GM19463 (cell line): ENCODE measurements around the gene COX19.
"Not testable (repeated sequence)": the region's sequence is repeated elsewhere in the genome, so short reads cannot be mapped to it uniquely, and the experiment has no call there.

Experiments used
- ATAC-seq: cut with Tn5 transposase; IDR thresholded peaks from one replicate; pipeline ENCODE4 v1.9.1; 2021; ENCODE audit warnings: mild to moderate bottlenecking, moderate library complexity; ENCODE audit not compliant: unreplicated experiment

Gene COX19

GRCh38 chr7:949021-949934 lies 26.1 kb downstream of the COX19 start:
- ATAC-seq = no peak

- no peak for ATAC-seq
Measured at GRCh38 chr7:947391-948210, 27.7 kb downstream of the COX19 start.

DNA sequence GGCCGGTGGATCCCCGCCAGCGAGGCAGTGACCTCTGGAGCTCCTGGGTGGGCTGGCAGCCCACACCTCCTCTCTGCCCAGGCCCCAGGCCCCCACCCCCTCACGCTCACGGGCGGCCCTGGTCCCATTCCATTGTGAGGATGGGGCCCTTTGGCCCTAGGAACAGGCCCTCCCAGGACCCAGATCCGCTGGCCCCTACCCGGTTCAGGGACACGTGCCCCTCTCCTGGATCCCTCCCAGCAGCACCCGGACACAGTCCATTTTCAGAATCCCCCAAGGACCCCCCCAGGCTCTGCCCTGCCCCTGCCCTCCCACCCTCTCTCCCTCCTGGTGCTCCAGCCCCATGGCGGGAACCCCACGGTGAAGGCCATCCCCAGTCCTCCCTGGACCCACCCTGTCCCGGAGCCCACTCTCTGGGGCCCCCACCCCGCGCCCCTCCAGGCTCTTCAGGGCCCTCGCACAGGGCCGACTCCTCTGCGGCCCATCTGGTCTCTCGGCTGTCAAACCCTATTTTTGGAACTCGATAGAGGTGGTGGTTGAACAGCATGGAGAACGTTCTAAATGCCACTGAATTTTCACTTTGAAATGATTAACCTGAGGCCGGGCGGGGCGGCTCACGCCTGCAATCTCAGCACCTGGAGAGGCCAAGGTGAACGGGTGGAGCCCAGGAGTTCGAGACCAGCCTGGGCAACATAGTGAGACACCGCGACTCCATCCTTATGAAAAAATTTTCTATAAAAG lies 28.9 kb downstream of the COX19 start:
- no peak for ATAC-seq

- no peak for ATAC-seq
Measured at GRCh38 chr7:945556-946255, 29.6 kb downstream of the COX19 start.

DNA sequence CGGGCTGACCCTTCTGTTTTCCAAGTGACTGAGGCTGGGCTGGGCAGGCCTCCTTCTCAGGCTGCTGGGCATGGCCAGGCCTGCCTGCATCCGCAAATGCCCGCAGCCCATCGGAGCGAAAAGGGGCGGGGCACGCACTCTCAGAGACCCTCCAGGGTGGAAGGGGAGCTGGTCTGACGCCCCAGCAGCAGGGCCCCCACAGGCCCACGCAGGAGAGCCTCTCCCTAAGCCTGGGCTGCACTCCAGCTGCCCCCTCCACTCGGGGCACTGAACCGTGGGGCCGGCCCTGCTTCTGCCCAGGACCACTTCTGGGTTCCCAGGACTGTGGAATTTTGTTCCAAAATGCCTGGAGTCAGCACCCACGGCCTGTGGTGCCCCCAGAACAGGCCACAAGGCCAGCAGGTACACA lies 30.2 kb downstream of the COX19 start:
- no peak for ATAC-seq

- no peak for ATAC-seq
Measured at GRCh38 chr7:944744-945143, 30.6 kb downstream of the COX19 start.

DNA sequence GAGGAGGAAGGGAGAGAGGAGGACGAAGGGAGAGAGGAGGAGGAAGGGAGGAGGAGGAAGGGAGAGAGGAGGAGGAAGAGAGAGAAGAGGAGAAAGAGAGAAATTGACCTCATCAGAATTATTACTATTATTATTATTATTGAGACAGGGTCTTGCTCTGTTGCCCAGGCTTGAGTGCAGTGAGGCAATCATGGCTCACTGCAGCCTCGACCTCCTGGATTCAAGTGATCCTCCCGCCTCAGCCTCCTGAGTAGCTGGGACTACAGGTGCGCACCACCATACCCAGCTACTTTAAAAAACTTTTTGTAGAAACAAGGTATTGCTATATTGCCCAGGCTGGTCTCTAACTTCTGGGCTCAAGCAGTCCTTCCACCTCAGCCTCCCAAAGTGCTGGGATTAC lies 31.6 kb downstream of the COX19 start:
- not testable (repeated sequence) for ATAC-seq

DNA sequence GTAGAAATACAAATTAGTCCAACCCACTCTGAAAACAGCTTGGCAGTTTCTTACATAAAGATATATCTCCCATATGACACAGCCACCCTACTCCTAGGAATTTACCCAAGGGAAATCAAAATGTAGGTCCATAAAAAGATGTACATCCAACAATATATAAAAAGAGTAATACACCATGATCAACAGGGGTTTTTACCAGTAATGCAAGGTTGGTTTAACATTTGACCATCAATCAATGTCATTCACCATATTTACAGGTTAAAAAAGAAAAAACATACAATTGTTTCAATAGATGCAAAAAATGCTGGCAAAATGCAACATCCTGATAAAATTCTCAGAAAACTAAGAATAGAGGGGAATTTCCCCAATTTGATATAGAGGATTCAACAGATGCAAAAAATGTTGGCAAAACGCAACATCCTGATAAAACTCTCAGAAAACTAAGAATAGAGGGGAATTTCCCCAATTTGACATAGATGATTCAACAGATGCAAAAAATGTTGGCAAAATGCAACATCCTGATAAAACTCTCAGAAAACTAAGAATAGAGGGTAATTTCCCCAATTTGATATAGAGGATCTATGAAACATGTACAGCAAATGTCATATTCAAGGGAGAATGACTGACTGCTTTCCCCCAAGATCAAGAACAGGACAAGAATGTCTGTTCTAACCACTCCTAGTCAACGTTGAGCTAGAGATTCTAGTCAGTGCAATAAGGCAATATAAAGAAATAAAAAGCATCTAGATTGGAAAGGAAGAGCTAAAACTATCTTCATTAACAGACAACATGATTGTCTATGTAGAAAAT lies 34.5 kb downstream of the COX19 start:
- ATAC-seq = no peak

GRCh38 chr7:939843-940242 lies 35.5 kb downstream of the COX19 start:
- ATAC-seq = no peak

DNA sequence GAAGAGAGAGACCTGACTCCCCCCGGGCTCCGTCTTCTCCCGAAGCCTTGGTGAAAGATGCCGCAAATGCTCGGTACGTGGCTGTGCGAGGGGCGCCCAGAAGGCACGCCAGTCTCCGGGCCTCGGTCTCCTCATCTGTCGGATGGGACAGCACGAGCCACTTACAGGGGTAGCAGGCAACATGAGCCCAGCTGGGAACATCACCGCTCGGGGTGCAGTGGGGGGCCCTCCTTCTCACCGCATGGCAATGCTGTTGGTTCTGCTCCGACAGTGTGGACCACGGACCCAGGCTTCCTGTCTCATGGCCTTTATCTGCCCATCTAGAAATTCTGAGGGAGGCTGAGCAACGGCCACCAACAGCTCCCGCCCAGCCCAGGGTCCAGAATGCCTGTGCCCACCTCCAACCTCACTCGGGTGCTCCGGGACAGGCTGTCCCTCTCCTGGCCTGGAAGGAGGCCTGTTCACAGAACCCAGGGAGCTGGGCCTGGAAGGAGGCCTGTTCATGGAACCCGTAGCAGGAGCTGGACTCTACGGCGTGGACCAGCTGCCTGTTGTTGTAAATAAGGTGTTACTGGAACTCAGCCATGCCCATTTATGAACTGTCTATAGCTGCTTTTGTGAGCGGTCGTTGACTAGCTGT lies 36.7 kb downstream of the COX19 start:
- ATAC-seq = no peak

GRCh38 chr7:937856-938484 lies 37.4 kb downstream of the COX19 start:
- no peak for ATAC-seq

DNA sequence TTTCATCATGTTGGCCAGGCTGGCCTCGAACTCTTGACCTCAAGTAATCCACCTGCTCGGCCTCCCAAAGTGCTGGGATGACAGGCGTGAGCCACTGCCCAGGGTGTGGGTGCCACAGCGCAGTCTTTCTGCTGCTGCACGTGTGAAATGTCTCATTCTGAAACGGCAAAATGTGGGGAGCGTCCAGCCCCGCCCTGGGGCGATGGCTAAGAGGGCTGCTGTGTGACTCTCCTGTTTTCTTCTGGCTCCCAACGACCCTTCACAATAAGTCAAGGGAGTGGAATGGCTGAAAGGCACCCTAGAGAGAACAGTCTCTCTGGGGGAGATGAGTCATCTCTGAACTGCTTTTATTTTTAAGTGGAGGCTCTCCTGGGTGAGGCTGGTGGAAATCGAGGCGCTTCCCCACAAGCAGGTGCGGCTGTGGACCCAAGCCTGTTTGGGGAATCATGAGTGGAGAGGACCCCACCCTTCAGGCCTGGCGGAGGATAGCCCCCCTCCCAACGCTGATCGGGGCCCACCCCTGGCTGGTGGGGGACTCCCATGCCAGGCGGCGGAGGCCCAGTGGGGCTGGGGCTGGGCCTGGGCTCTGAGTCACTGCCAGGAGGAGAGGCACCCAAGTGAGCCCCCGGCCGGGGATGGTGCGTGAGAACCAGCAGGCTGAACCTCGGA lies 38.8 kb downstream of the COX19 start:
- peak; percentile 89 for ATAC-seq

GRCh38 chr7:935874-936385 lies 39.4 kb downstream of the COX19 start:
- ATAC-seq = no peak

GRCh38 chr7:935164-935873 lies 40.0 kb downstream of the COX19 start:
- no peak for ATAC-seq

- ATAC-seq = no peak
Measured at GRCh38 chr7:934469-935163, 40.7 kb downstream of the COX19 start.

- no peak for ATAC-seq
Measured at GRCh38 chr7:932651-932975, 42.7 kb downstream of the COX19 start.
